ENCODE measurements around the gene BTK.

The BTK gene

GRCh38 chrX:101368800-101369199 lies 17.2 kb downstream of the BTK start:
- no peaks in the 10 kb centered on the region for H3K9me3 ChIP-seq (ENCODE audit: control insufficient read depth, insufficient read depth, low read depth, low read length)
- no peak overlapping the region for H3K27ac ChIP-seq (ENCODE audit: low read depth, low read length)
- no peaks in the 10 kb centered on the region for H3K4me1 ChIP-seq (ENCODE audit: control insufficient read depth, insufficient read depth, low read length)
- H3K4me3 ChIP-seq (ENCODE audit: low read depth, low read length), result no peak overlapping the region
- H3K9ac ChIP-seq (ENCODE audit: low read length), result no peak overlapping the region
- no peaks in the 10 kb centered on the region; the same call in 1 of the 2 replicates for H3K27me3 ChIP-seq (ENCODE audit: control insufficient read depth, insufficient read depth, low read length)
- no peaks in the 10 kb centered on the region for H3K36me3 ChIP-seq (ENCODE audit: control insufficient read depth, insufficient read depth, low read length)

GRCh38 chrX:101365301-101365795 lies 20.6 kb downstream of the BTK start:
- Histone ChIP-seq H3K4me1 (ENCODE audit: control insufficient read depth, insufficient read depth, low read length) (no peaks in the 10 kb centered on the region), H3K36me3 (ENCODE audit: control insufficient read depth, insufficient read depth, low read length) (no peaks in the 10 kb centered on the region), H3K9ac (ENCODE audit: low read length) (no peak overlapping the region), H3K27me3 (ENCODE audit: control insufficient read depth, insufficient read depth, low read length) (no peaks in the 10 kb centered on the region; the same call in 1 of the 2 replicates), H3K9me3 (ENCODE audit: control insufficient read depth, insufficient read depth, low read depth, low read length) (no peaks in the 10 kb centered on the region), H3K27ac (ENCODE audit: low read depth, low read length) (no peak overlapping the region), H3K4me3 (ENCODE audit: low read depth, low read length) (no peak overlapping the region)

- no peaks in the 10 kb centered on the region for H3K9me3 ChIP-seq (ENCODE audit: control insufficient read depth, insufficient read depth, low read depth, low read length)
These were observed 23.2 kb downstream of the BTK start for GRCh38 chrX:101362757-101363156.

GRCh38 chrX:101362116-101362515 lies 23.9 kb downstream of the BTK start:
- Histone ChIP-seq H3K9me3 (ENCODE audit: control insufficient read depth, insufficient read depth, low read depth, low read length) (no peaks in the 10 kb centered on the region), H3K27me3 (ENCODE audit: control insufficient read depth, insufficient read depth, low read length) (no peaks in the 10 kb centered on the region), H3K36me3 (ENCODE audit: control insufficient read depth, insufficient read depth, low read length) (no peaks in the 10 kb centered on the region), H3K4me1 (ENCODE audit: control insufficient read depth, insufficient read depth, low read length) (no peaks in the 10 kb centered on the region), H3K9ac (ENCODE audit: low read length) (no peak overlapping the region), H3K4me3 (ENCODE audit: low read depth, low read length) (no peak overlapping the region), H3K27ac (ENCODE audit: low read depth, low read length) (no peak overlapping the region)

More at GRCh38 chrX:101362757-101363156, 23.2 kb downstream of the BTK start:
- Histone ChIP-seq H3K27me3 (ENCODE audit: control insufficient read depth, insufficient read depth, low read length) (no peaks in the 10 kb centered on the region), H3K9ac (ENCODE audit: low read length) (no peak overlapping the region), H3K27ac (ENCODE audit: low read depth, low read length) (no peak overlapping the region), H3K4me1 (ENCODE audit: control insufficient read depth, insufficient read depth, low read length) (no peaks in the 10 kb centered on the region), H3K4me3 (ENCODE audit: low read depth, low read length) (no peak overlapping the region), H3K36me3 (ENCODE audit: control insufficient read depth, insufficient read depth, low read length) (no peaks in the 10 kb centered on the region)

GRCh38 chrX:101360390-101360789 lies 25.6 kb downstream of the BTK start:
- Histone ChIP-seq H3K9me3 (ENCODE audit: control insufficient read depth, insufficient read depth, low read depth, low read length) (no peaks in the 10 kb centered on the region), H3K4me3 (ENCODE audit: low read depth, low read length) (no peak overlapping the region), H3K36me3 (ENCODE audit: control insufficient read depth, insufficient read depth, low read length) (no peaks in the 10 kb centered on the region), H3K4me1 (ENCODE audit: control insufficient read depth, insufficient read depth, low read length) (no peaks in the 10 kb centered on the region), H3K27me3 (ENCODE audit: control insufficient read depth, insufficient read depth, low read length) (no peaks in the 10 kb centered on the region), H3K27ac (ENCODE audit: low read depth, low read length) (no peak overlapping the region), H3K9ac (ENCODE audit: low read length) (no peak overlapping the region)

GRCh38 chrX:101359966-101360365 lies 26.0 kb downstream of the BTK start:
- no peak overlapping the region for H3K27ac ChIP-seq (ENCODE audit: low read depth, low read length)
- no peaks in the 10 kb centered on the region for H3K4me1 ChIP-seq (ENCODE audit: control insufficient read depth, insufficient read depth, low read length)
- H3K9me3 ChIP-seq (ENCODE audit: control insufficient read depth, insufficient read depth, low read depth, low read length), result no peaks in the 10 kb centered on the region
- H3K36me3 ChIP-seq (ENCODE audit: control insufficient read depth, insufficient read depth, low read length), result no peaks in the 10 kb centered on the region
- H3K9ac ChIP-seq (ENCODE audit: low read length), result no peak overlapping the region
- no peaks in the 10 kb centered on the region for H3K27me3 ChIP-seq (ENCODE audit: control insufficient read depth, insufficient read depth, low read length)
- H3K4me3 ChIP-seq (ENCODE audit: low read depth, low read length), result no peak overlapping the region

- H3K4me1 ChIP-seq (ENCODE audit: control insufficient read depth, insufficient read depth, low read length), result no peaks in the 10 kb centered on the region
- H3K4me3 ChIP-seq (ENCODE audit: low read depth, low read length), result no peak overlapping the region
- no peaks in the 10 kb centered on the region for H3K27me3 ChIP-seq (ENCODE audit: control insufficient read depth, insufficient read depth, low read length)
- H3K9ac ChIP-seq (ENCODE audit: low read length), result no peak overlapping the region
- H3K9me3 ChIP-seq (ENCODE audit: control insufficient read depth, insufficient read depth, low read depth, low read length), result no peaks in the 10 kb centered on the region
- H3K36me3 ChIP-seq (ENCODE audit: control insufficient read depth, insufficient read depth, low read length), result no peaks in the 10 kb centered on the region
- H3K27ac ChIP-seq (ENCODE audit: low read depth, low read length), result no peak overlapping the region
These were observed 28.7 kb downstream of the BTK start for GRCh38 chrX:101357166-101357795.

GRCh38 chrX:101349193-101349562 lies 36.8 kb downstream of the BTK start:
- Histone ChIP-seq H3K36me3 (ENCODE audit: control insufficient read depth, insufficient read depth, low read length) (peaks cover 21% of the 10 kb centered on the region), H3K27ac (ENCODE audit: low read depth, low read length) (peak overlapping the region; percentile 87), H3K9me3 (ENCODE audit: control insufficient read depth, insufficient read depth, low read depth, low read length) (no peaks in the 10 kb centered on the region), H3K4me3 (ENCODE audit: low read depth, low read length) (peak overlapping the region; percentile 89), H3K4me1 (ENCODE audit: control insufficient read depth, insufficient read depth, low read length) (peaks cover 9% of the 10 kb centered on the region), H3K9ac (ENCODE audit: low read length) (peak overlapping the region; percentile 93), H3K27me3 (ENCODE audit: control insufficient read depth, insufficient read depth, low read length) (no peaks in the 10 kb centered on the region)

- peak within 1 kb of the TSS; percentile 89 for H3K4me3 ChIP-seq (ENCODE audit: low read depth, low read length)
- peaks cover 25% of the 10 kb centered on the region for H3K36me3 ChIP-seq (ENCODE audit: control insufficient read depth, insufficient read depth, low read length)
- H3K9me3 ChIP-seq (ENCODE audit: control insufficient read depth, insufficient read depth, low read depth, low read length), result no peaks in the 10 kb centered on the region
- peaks cover 9% of the 10 kb centered on the region for H3K4me1 ChIP-seq (ENCODE audit: control insufficient read depth, insufficient read depth, low read length)
- H3K9ac ChIP-seq (ENCODE audit: low read length), result peak within 1 kb of the TSS; percentile 93
- peak within 1 kb of the TSS; percentile 87 for H3K27ac ChIP-seq (ENCODE audit: low read depth, low read length)
- no peaks in the 10 kb centered on the region for H3K27me3 ChIP-seq (ENCODE audit: control insufficient read depth, insufficient read depth, low read length)
These were observed 37.4 kb downstream of the BTK start, which contains the start of gene TIMM8A for GRCh38 chrX:101348452-101349192. Gene TIMM8A (minus strand): TSS chrX:101348742. CDS start chrX:101348664, 78 bp downstream.

- no peaks in the 10 kb centered on the region for H3K9me3 ChIP-seq (ENCODE audit: control insufficient read depth, insufficient read depth, low read depth, low read length)
These were observed 38.0 kb downstream of the BTK start for GRCh38 chrX:101347859-101348451.

GRCh38 chrX:101337776-101338271 lies 48.2 kb downstream of the BTK start:
- Histone ChIP-seq H3K4me1 (ENCODE audit: control insufficient read depth, insufficient read depth, low read length) (no peaks in the 10 kb centered on the region), H3K27me3 (ENCODE audit: control insufficient read depth, insufficient read depth, low read length) (no peaks in the 10 kb centered on the region), H3K36me3 (ENCODE audit: control insufficient read depth, insufficient read depth, low read length) (no peaks in the 10 kb centered on the region; the same call in 1 of the 2 replicates), H3K27ac (ENCODE audit: low read depth, low read length) (no peak overlapping the region), H3K9ac (ENCODE audit: low read length) (no peak overlapping the region), H3K9me3 (ENCODE audit: control insufficient read depth, insufficient read depth, low read depth, low read length) (peaks cover 7% of the 10 kb centered on the region; the same call in 1 of the 2 replicates), H3K4me3 (ENCODE audit: low read depth, low read length) (no peak overlapping the region)

More at GRCh38 chrX:101347859-101348451, 38.0 kb downstream of the BTK start:
- Histone ChIP-seq H3K9ac (ENCODE audit: low read length) (peak overlapping the region; percentile 93), H3K27me3 (ENCODE audit: control insufficient read depth, insufficient read depth, low read length) (no peaks in the 10 kb centered on the region), H3K4me1 (ENCODE audit: control insufficient read depth, insufficient read depth, low read length) (peaks cover 9% of the 10 kb centered on the region), H3K36me3 (ENCODE audit: control insufficient read depth, insufficient read depth, low read length) (peaks cover 27% of the 10 kb centered on the region), H3K4me3 (ENCODE audit: low read depth, low read length) (peak overlapping the region; percentile 89), H3K27ac (ENCODE audit: low read depth, low read length) (0 out of 2 replicates have a peak overlapping the region, but pooled peaks have one; percentile 87)
